Measurements from ENCODE around the gene LSG1.

LSG1 gene

DNA sequence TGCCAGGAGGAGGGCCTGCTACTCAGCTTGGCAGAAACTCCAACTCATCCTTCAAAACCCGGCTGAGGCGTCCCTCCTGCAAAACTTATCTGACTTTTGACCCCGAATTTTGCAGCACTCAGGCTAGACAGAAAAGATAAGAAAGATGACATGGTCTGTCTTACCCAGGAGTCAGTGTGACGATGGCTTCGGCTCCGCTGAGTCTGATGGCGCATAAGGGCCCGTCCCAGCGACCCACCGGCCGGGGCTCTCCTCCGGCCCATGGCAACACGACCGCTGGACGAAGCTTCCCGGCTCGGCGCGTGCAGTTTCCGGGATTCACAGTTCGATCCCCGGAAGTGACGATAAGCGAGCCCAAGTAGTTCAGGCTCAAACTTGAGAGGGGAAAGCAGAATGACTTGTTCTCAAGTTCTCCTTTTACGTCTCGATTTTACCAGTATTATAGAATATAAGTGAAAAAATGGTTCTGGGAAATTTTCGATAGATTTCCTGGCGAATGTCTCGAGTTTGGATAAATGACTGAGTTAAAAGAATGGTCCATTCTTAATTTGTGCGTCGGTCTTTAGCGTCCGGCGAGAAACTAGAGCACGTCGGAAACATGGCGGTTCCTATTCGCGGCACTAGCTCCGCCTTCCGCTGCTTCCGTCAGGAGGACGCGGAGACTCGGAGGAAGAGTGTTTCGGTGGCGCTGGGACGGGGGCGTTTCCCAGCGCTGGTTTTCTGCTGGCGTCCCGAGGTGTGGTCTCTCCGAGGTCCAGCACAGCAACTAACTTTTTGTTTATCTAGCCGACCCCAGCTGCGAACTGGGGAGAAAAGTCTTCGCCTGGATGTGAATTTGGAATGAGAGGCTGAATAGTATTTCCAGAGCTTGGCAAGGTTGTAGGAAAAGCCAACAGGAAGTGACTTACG is at the start of gene LSG1:
LSG1 (minus strand) TSS at position 292 of the 909 bp plus-strand sequence; CDS start at position 263, 29 bp downstream.
- DNase-seq (ENCODE audit: extremely low read depth in 1 of 2, low read depth in 1 of 2) = peak; percentile 78 to 79

GRCh38 chr3:194720048-194720447 is 48.1 kb upstream of the LSG1 start:
- no peak for DNase-seq (ENCODE audit: extremely low read depth in 1 of 2, low read depth in 1 of 2)

- DNase-seq (ENCODE audit: extremely low read depth in 1 of 2, low read depth in 1 of 2) = no peak
Observed at GRCh38 chr3:194718079-194718478, 46.1 kb upstream of the LSG1 start.

- DNase-seq (ENCODE audit: extremely low read depth in 1 of 2, low read depth in 1 of 2) = no peak
Observed at GRCh38 chr3:194715022-194715800, 43.2 kb upstream of the LSG1 start.

DNA sequence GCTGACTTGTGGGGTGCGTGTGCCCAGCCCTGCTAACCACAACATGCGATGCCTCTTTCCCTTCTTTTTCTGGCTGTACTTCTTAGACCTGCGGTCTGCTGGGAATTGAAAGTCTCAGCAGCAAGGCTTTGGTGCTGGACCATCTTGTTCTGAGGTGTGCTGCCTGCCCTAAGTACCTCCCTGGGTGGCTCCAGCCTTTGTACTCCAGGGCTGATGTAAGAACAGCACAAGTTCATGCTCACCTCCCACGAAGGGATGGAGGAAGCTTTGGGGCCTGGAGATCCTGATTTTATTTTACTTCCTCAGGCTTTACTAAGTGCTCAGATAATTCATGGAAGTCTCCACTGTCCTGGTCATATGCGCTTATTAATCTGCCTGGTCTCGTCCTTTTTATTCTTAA is 42.6 kb upstream of the LSG1 start:
- DNase-seq (ENCODE audit: extremely low read depth in 1 of 2, low read depth in 1 of 2) = no peak

DNA sequence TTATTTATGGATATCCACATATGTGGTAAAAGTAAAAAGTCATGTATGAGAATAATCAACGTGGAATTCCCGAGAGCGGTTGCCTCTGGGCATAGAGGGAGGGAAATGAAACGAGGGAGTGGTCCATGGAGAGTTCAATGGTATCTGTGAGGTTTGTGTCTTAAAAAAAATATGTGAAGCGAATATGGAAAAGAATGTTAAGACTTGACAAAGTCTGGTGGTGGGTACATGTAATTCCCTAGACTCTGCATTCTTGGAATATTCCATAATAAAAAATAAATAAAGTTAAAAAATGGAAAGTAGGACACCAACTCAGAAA is 42.1 kb upstream of the LSG1 start:
- DNase-seq (ENCODE audit: extremely low read depth in 1 of 2, low read depth in 1 of 2) = no peak

DNA sequence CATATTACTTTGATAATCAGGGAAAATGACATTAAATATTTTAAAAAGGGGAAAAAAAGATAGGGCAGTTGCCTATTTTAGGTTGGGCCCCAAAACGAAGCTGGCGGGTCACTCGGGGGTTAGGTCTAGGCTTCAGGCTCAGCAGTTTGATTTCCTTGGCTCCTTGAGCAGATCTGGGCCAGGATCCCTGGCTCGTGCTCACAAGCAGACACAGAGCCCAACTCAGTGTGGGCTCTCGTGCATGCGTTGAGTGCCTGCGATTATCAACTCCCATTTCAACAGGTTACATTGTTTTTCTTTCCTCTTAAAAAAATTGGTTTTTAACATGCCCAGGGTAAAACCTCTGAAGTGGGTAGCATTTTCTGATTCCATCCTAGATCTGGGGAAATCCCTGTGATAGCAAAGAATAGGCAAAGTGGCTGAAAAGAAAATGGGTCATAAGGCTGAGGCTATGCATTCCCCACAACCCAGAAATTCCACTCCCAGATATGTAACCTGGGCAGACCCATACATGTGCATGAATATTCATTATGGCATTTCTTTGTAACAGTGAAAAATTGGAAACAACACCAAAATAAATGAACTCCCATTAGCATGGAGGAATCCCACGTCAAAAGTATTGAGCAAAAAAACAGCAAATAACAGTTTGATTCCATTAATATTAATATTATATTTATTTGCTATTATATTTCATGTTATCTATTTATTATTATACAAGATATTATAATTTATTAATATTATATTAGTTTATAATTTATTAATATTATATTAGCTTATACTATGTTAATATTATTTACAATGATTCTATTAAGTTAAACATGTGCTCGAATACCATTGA is 41.5 kb upstream of the LSG1 start:
- no peak for DNase-seq (ENCODE audit: extremely low read depth in 1 of 2, low read depth in 1 of 2)

DNA sequence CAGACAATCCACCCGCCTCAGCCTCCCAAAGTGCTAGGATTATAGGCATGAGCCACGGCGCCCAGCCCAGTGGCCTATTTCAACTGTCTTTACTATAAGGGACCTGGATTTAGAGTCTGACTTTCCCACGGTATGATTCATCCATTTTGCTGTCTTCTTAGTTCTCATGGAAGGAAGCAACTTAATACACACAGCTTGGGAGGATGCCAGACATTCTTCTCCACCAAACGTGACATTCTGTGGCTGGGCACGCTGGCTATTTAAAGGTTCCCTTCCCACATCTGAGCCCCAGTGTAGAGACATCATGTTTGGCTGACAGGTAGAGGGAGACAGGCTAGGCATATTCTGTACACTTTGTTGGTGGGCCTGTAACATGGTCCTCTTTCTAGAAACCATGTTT is 39.9 kb upstream of the LSG1 start:
- DNase-seq (ENCODE audit: extremely low read depth in 1 of 2, low read depth in 1 of 2) = no peak

GRCh38 chr3:194711286-194711685 is 39.3 kb upstream of the LSG1 start:
- DNase-seq (ENCODE audit: extremely low read depth in 1 of 2, low read depth in 1 of 2) = no peak

- no peak for DNase-seq (ENCODE audit: extremely low read depth in 1 of 2, low read depth in 1 of 2)
Observed at GRCh38 chr3:194707147-194707540, 35.2 kb upstream of the LSG1 start.

DNA sequence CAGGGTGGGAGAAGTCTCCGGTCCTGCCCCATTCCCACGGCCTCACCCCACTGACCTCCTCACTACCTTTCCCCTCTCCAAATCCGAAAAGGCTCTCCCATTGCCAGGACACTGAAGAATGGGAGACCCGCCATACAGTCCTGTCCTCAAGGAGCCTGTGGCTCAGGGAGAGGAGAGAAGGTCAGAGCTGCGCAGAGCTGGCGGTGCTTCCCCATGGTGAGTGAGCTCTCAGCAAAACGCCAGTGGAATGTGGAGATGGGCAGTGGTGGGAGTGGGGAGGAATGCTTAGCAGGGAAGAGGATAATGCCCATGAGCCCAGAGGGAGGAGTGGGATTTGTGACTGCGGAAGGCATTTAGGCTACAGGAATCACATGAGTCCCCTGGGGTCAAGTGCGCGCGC is 33.8 kb upstream of the LSG1 start:
- no peak for DNase-seq (ENCODE audit: extremely low read depth in 1 of 2, low read depth in 1 of 2)

DNA sequence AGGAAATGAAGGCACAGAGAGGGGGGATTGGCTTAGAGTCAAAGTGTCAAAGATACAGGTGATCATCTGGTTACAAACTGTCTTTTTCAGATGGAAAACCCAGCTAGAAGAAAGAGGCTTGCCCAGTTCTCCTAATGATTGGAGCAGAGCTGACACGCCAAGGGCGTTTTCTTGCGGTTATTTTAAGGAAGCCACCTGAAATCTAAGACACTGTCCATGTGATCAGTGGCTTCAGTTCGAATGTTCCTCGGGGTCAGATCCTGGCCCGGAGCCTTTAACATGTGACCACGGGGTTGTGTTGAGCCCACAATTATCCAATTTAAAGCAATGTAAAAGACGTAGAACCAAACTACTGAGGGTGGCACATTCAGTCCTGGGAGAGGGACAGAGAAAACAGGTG is 33.2 kb upstream of the LSG1 start:
- no peak for DNase-seq (ENCODE audit: extremely low read depth in 1 of 2, low read depth in 1 of 2)

GRCh38 chr3:194702545-194702944 is 30.6 kb upstream of the LSG1 start:
- no peak for DNase-seq (ENCODE audit: extremely low read depth in 1 of 2, low read depth in 1 of 2)

- no peak for DNase-seq (ENCODE audit: extremely low read depth in 1 of 2, low read depth in 1 of 2)
Observed at GRCh38 chr3:194696702-194697101, 24.7 kb upstream of the LSG1 start.

- no peak for DNase-seq (ENCODE audit: extremely low read depth in 1 of 2, low read depth in 1 of 2)
Observed at GRCh38 chr3:194691481-194692283, 19.7 kb upstream of the LSG1 start.

DNA sequence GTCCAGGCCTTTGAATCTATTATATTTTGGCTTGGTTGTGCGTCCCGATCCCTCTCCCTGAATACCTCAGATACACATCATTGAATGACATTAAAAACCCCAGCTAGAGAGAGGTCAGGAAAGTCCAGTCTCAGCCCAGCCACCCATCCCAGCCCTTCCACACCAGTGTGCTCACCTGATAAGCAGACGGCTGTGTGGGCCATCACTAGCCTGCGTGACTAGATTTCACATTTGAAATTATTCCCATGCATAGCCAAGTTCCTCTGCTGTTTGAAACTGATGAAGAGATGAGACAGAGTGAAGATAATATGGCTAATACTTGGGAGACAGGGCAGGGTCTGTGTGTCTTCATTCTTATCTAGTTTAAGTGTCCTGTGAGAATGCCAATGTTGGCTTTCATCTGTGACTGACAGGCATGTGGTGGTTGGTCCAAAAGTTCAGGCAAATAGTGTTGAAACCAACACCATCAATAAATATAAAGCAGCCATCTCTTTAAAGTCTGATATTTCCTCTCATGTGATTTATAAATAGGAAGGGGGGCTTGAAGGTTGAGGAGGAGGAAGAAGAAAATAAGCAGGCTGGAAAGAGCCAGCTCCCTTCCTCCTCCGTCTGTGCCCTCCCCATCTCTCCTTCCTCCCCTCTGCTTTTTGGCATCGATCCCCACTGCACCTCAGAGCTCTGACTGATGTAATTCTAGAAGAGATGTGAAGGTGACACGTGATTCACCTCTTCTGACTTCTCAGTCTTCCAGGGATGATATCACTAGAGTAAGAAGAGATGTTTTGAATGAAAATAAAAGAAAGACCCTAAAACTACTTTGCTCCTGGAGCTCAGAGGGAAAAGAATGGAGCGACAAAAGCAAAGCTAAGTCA is 18.7 kb upstream of the LSG1 start:
- no peak for DNase-seq (ENCODE audit: extremely low read depth in 1 of 2, low read depth in 1 of 2)

DNA sequence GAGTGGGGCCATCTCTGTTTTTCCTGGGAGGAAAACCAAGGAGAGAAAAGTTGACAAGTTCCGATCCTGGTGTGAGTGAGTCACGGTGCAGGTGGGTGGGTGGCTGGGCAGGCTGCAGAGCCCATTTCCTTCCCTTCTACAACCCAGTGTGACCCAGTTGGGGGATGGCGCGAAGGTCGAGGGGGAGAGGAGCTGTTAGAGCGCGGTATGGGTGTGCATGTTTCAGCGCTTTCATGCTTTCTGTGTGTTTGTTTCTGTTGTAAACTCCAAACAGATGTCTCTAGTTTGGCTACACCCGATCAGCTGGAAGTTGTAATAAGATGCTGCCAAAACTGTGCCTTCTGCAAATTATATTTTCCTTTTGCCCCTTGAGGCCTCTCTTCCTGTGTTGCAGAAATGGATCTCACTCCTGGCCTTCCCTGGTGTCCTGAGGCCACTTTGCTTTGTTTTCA is 17.5 kb upstream of the LSG1 start:
- DNase-seq (ENCODE audit: extremely low read depth in 1 of 2, low read depth in 1 of 2) = no peak

GRCh38 chr3:194688946-194689345 is 17.0 kb upstream of the LSG1 start:
- DNase-seq (ENCODE audit: extremely low read depth in 1 of 2, low read depth in 1 of 2) = no peak

GRCh38 chr3:194688200-194688740 is 16.3 kb upstream of the LSG1 start:
- peak in 1 of 2 donors; percentile 15 for DNase-seq (ENCODE audit: extremely low read depth in 1 of 2, low read depth in 1 of 2)
